HepG2 (cell line): ENCODE measurements around the gene TPST1. TPM values are rescaled to one million over a fixed set of nuclear protein-coding genes. Genes with fewer than 3 reads are reported as not detected.

Experiments
- AGO1 ChIP-seq: fragments of 200-400 bp; formaldehyde crosslinking; IDR thresholded peaks from 2 replicates; pipeline ENCODE4 v1.6.1; 2017; ENCODE audit warnings: mild to moderate bottlenecking, low read depth, low read length, moderate library complexity; ENCODE audit not compliant: poor library complexity, severe bottlenecking
- ATF1 ChIP-seq: IDR thresholded peaks from 2 replicates; pipeline ENCODE4 v1.6.1; 2016; ENCODE audit warnings: mild to moderate bottlenecking, control low read depth
- CHD2 ChIP-seq: IDR thresholded peaks from 2 replicates; pipeline ENCODE4 v1.6.1; 2011; ENCODE audit warnings: low read depth, low read length, improper control_type of control experiment
- CREM ChIP-seq, 2 experiments: sonication (generic) in 1 of 2; formaldehyde crosslinking in 1 of 2; IDR thresholded peaks; 2 replicates each; pipeline versions ENCODE4 v1.4.0 to v1.6.1; 2016 to 2020; ENCODE audit warnings: antibody characterized with exemption in 1 of 2, mild to moderate bottlenecking in 1 of 2, missing genetic modification reagents in 1 of 2
- MAZ ChIP-seq, 2 experiments: sonication (generic) in 1 of 2; formaldehyde crosslinking in 1 of 2; IDR thresholded peaks; 2 replicates each; pipeline versions ENCODE4 v1.5.0 to v1.6.1; 2012 to 2020; ENCODE audit warnings: low read depth in 2 of 2, mild to moderate bottlenecking in 2 of 2, borderline replicate concordance in 1 of 2, improper control_type of control experiment in 1 of 2, low read length in 1 of 2, missing genetic modification reagents in 1 of 2, moderate library complexity in 1 of 2
- SRY ChIP-seq: sonication (generic); formaldehyde crosslinking; IDR thresholded peaks from 2 replicates; pipeline ENCODE4 v1.8.0; 2022; ENCODE audit warnings: mild to moderate bottlenecking, missing genetic modification reagents
- WIZ ChIP-seq: sonication (generic); formaldehyde crosslinking; IDR thresholded peaks from 2 replicates; pipeline ENCODE4 v1.5.1; 2020; ENCODE audit warnings: mild to moderate bottlenecking, missing genetic modification reagents
- ZFX ChIP-seq: sonication (generic); formaldehyde crosslinking; IDR thresholded peaks from 2 replicates; pipeline ENCODE4 v1.4.0; 2020; ENCODE audit warnings: mild to moderate bottlenecking, low read depth, missing genetic modification reagents, moderate library complexity
- ZNF615 ChIP-seq: sonication (generic); formaldehyde crosslinking; IDR thresholded peaks from 2 replicates; pipeline ENCODE4 v1.5.0; 2020; ENCODE audit warnings: mild to moderate bottlenecking, missing genetic modification reagents, borderline replicate concordance
- ZNF629 ChIP-seq: sonication (generic); formaldehyde crosslinking; conservative IDR thresholded peaks from 2 replicates; pipeline ENCODE4 v1.5.0; 2020; ENCODE audit warnings: missing genetic modification reagents
- ZNF7 ChIP-seq: IDR thresholded peaks from 2 replicates; pipeline ENCODE4 v1.6.1; 2016; ENCODE audit warnings: missing biosample characterization, missing genetic modification reagents
- polyA plus RNA-seq, 8 experiments: library from polyadenylated mRNA; depleted of rRNA in 3 of 8; stranded (reverse) in 7 of 8; unstranded in 1 of 8; fragments of >200 nt; fragmentation: Illumina TruSeq in 4 of 8; extraction: Trizol in 4 of 8; gene quantifications; 2 replicates each; pipeline versions ENCODE4 v1.2.1 to v1.2.3, GENCODE V29; 2011 to 2016; ENCODE audit warnings: low read depth in 4 of 8, missing spikeins in 1 of 8, mixed read lengths in 1 of 8; ENCODE audit not compliant: insufficient read depth in 1 of 8
- total RNA-seq, 5 experiments: library from RNA; depleted of rRNA; stranded (reverse); fragments of >200 nt; fragmentation: Illumina TruSeq; extraction: Trizol; gene quantifications; 2 replicates each; pipeline ENCODE4 v1.2.3, GENCODE V29; 2016; ENCODE audit warnings: low read depth in 1 of 5
- TF ChIP-seq, protein P1 (sequence below): IDR thresholded peaks from 2 replicates; pipeline ENCODE4 v1.6.1; 2016; ENCODE audit warnings: control low read depth
- TF ChIP-seq, protein P2 (sequence below): sonication (generic); formaldehyde crosslinking; IDR thresholded peaks from 2 replicates; pipeline ENCODE4 v1.8.1; 2023; ENCODE audit warnings: mild to moderate bottlenecking, inconsistent platforms, moderate library complexity, missing genetic modification reagents, borderline replicate concordance
- TF ChIP-seq, protein P3 (sequence below): sonication (generic); IDR thresholded peaks from 2 replicates; pipeline ENCODE4 v1.6.1; 2016; ENCODE audit warnings: low read depth, borderline replicate concordance
- TF ChIP-seq, protein P4 (sequence below): sonication (generic); formaldehyde crosslinking; conservative IDR thresholded peaks from 2 replicates; pipeline ENCODE4 v1.4.0; 2020; ENCODE audit warnings: missing genetic modification reagents
- TF ChIP-seq, protein P5 (sequence below): sonication (generic); formaldehyde crosslinking; IDR thresholded peaks from 2 replicates; pipeline ENCODE4 v1.4.0; 2020; ENCODE audit warnings: missing genetic modification reagents, mild to moderate bottlenecking, borderline replicate concordance

TPST1 gene
- total and polyA plus RNA-seq, 2 of the 13 experiments (the other 11 are each of a cell fraction or from before 2014, with no cell fraction given): 24.3 to 34.1 TPM

DNA sequence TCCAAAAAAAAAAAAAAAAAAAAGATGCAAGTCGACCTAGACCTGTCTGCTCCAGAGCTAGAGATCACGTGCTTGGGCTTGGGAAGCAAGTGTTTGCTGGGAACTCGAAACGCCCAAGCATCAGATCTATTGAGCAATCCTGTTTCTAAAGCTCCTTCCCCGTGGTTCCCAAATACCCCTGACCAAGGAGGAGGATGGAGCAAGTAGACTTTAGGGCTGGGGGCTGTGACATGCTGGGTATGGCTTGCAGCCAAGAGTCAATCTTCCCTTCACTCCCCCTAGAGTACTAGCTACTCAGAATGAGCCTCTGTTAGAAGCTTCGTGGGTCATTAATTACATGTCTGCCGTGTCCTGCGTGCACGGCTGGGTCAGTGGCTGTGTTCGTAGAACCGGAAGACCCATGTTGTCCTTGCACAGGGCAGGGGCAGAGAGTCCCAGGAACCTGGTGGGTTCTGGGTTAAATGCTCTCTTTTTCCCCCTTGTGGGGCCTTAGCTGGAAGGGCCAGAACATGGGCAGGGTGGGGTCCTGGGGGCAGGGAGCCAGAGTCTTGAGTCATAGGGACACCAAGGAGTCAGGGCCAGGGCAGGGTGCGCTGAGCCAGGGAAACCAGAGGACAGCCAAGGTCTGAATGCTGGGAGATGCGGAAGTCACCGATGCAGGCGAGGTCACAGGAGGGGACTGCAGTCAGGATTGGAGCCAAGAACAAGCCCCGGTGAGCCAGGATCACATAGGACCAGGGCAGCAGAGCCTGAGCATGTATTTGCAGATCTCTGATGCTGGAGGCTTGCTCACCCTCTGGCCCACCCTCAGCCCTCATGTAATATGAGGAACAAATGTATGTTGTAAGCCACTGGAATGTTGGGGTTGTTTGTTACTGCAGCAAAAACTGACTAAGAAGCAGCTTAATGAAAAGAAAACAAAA, 34.6 kb upstream of the TPST1 start (continued):
- TF ChIP-seq ZFX (CRISPR knock-in tag) (no peak), ZNF7 (no peak), CREM (IDR thresholded peaks at IDR 0.05) (no peak), CREM (CRISPR knock-in tag; IDR thresholded peaks at IDR 0.05) (no peak), ATF1 (CRISPR knock-in tag) (no peak), ZNF629 (CRISPR knock-in tag) (no peak), MAZ (IDR thresholded peaks at IDR 0.05; ENCODE audit: borderline replicate concordance, low read depth, low read length) (no peak), MAZ (CRISPR knock-in tag; IDR thresholded peaks at IDR 0.05; ENCODE audit: low read depth) (no peak), ZNF615 (CRISPR knock-in tag) (no peak), AGO1 (no peak), CHD2 (no peak), SRY (CRISPR knock-in tag) (no peak), WIZ (CRISPR knock-in tag) (no peak)
- TF ChIP-seq, protein P1, sequence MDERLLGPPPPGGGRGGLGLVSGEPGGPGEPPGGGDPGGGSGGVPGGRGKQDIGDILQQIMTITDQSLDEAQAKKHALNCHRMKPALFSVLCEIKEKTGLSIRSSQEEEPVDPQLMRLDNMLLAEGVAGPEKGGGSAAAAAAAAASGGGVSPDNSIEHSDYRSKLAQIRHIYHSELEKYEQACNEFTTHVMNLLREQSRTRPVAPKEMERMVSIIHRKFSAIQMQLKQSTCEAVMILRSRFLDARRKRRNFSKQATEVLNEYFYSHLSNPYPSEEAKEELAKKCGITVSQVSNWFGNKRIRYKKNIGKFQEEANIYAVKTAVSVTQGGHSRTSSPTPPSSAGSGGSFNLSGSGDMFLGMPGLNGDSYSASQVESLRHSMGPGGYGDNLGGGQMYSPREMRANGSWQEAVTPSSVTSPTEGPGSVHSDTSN (CRISPR knock-in tag): no peak
- TF ChIP-seq, protein P2, sequence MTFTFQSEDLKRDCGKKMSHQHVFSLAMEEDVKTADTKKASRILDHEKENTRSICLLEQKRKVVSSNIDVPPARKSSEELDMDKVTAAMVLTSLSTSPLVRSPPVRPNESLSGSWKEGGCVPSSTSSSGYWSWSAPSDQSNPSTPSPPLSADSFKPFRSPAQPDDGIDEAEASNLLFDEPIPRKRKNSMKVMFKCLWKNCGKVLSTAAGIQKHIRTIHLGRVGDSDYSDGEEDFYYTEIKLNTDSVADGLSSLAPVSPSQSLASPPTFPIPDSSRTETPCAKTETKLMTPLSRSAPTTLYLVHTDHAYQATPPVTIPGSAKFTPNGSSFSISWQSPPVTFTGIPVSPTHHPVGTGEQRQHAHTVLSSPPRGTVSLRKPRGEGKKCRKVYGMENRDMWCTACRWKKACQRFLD (CRISPR knock-in tag): no peak
- TF ChIP-seq, protein P3, sequence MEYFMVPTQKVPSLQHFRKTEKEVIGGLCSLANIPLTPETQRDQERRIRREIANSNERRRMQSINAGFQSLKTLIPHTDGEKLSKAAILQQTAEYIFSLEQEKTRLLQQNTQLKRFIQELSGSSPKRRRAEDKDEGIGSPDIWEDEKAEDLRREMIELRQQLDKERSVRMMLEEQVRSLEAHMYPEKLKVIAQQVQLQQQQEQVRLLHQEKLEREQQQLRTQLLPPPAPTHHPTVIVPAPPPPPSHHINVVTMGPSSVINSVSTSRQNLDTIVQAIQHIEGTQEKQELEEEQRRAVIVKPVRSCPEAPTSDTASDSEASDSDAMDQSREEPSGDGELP: no peak
- TF ChIP-seq, protein P4, sequence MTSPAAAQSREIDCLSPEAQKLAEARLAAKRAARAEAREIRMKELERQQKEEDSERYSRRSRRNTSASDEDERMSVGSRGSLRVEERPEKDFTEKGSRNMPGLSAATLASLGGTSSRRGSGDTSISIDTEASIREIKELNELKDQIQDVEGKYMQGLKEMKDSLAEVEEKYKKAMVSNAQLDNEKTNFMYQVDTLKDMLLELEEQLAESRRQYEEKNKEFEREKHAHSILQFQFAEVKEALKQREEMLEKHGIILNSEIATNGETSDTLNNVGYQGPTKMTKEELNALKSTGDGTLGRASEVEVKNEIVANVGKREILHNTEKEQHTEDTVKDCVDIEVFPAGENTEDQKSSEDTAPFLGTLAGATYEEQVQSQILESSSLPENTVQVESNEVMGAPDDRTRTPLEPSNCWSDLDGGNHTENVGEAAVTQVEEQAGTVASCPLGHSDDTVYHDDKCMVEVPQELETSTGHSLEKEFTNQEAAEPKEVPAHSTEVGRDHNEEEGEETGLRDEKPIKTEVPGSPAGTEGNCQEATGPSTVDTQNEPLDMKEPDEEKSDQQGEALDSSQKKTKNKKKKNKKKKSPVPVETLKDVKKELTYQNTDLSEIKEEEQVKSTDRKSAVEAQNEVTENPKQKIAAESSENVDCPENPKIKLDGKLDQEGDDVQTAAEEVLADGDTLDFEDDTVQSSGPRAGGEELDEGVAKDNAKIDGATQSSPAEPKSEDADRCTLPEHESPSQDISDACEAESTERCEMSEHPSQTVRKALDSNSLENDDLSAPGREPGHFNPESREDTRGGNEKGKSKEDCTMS (CRISPR knock-in tag): no peak
- TF ChIP-seq, protein P5, sequence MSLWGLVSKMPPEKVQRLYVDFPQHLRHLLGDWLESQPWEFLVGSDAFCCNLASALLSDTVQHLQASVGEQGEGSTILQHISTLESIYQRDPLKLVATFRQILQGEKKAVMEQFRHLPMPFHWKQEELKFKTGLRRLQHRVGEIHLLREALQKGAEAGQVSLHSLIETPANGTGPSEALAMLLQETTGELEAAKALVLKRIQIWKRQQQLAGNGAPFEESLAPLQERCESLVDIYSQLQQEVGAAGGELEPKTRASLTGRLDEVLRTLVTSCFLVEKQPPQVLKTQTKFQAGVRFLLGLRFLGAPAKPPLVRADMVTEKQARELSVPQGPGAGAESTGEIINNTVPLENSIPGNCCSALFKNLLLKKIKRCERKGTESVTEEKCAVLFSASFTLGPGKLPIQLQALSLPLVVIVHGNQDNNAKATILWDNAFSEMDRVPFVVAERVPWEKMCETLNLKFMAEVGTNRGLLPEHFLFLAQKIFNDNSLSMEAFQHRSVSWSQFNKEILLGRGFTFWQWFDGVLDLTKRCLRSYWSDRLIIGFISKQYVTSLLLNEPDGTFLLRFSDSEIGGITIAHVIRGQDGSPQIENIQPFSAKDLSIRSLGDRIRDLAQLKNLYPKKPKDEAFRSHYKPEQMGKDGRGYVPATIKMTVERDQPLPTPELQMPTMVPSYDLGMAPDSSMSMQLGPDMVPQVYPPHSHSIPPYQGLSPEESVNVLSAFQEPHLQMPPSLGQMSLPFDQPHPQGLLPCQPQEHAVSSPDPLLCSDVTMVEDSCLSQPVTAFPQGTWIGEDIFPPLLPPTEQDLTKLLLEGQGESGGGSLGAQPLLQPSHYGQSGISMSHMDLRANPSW (CRISPR knock-in tag): no peak
